ENCODE measurements around the gene PBX2. TPM values are rescaled to one million over a fixed set of nuclear protein-coding genes. Genes with fewer than 3 reads are reported as not detected.

Gene PBX2
- total RNA-seq, 4 donors from 2014 or later = 42.9 to 70.1 (median 61.0) TPM

DNA sequence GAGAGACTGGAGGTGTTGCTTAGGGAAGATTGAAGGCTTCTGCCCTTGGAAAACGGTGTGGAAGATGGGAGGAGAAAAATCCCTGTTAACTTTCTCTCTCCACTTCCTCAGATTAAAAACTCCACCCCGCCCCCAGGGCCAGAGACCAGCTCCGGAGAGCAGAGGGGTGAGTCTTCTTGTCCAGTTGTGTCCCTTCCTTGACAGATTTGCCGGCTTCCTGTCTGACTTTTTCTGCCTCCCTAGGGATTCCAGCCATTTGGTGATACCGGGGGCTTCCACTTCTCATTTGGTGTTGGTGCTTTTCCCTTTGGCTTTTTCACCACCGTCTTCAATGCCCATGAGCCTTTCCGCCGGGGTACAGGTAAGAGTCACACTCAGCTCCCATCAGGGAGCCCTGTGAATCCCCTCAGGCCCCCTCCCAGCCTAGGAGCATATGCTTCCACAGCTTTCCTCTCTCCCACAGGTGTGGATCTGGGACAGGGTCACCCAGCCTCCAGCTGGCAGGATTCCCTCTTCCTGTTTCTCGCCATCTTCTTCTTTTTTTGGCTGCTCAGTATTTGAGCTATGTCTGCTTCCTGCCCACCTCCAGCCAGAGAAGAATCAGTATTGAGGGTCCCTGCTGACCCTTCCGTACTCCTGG is 10.1 kb downstream of the PBX2 start:
- Histone ChIP-seq H3K36me3 (peaks cover 0 to 47% of the 10 kb centered on the region in 2 donors), H3K27me3 (no peaks in the 10 kb centered on the region), H3K4me3 (peak overlapping the region in 1 of 2 donors; percentile 62), H3K4me1 (peaks cover 0 to 75% (median 37%) of the 10 kb centered on the region in 3 donors), H3K27ac (peak overlapping the region in 3 of 4 donors; percentile 90 to 98 (median 97)), H3K9me3 (no peaks in the 10 kb centered on the region)
- TF ChIP-seq, protein P1, sequence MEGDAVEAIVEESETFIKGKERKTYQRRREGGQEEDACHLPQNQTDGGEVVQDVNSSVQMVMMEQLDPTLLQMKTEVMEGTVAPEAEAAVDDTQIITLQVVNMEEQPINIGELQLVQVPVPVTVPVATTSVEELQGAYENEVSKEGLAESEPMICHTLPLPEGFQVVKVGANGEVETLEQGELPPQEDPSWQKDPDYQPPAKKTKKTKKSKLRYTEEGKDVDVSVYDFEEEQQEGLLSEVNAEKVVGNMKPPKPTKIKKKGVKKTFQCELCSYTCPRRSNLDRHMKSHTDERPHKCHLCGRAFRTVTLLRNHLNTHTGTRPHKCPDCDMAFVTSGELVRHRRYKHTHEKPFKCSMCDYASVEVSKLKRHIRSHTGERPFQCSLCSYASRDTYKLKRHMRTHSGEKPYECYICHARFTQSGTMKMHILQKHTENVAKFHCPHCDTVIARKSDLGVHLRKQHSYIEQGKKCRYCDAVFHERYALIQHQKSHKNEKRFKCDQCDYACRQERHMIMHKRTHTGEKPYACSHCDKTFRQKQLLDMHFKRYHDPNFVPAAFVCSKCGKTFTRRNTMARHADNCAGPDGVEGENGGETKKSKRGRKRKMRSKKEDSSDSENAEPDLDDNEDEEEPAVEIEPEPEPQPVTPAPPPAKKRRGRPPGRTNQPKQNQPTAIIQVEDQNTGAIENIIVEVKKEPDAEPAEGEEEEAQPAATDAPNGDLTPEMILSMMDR (IDR thresholded peaks at IDR 0.05) = no peak
- whole genome bisulfite sequencing, 2 donors (ENCODE audit: low coverage in 1 of 2) = 67% methylated on average over 5 to 8 of the region's 10 CpGs
- no peak for ATAC-seq

DNA sequence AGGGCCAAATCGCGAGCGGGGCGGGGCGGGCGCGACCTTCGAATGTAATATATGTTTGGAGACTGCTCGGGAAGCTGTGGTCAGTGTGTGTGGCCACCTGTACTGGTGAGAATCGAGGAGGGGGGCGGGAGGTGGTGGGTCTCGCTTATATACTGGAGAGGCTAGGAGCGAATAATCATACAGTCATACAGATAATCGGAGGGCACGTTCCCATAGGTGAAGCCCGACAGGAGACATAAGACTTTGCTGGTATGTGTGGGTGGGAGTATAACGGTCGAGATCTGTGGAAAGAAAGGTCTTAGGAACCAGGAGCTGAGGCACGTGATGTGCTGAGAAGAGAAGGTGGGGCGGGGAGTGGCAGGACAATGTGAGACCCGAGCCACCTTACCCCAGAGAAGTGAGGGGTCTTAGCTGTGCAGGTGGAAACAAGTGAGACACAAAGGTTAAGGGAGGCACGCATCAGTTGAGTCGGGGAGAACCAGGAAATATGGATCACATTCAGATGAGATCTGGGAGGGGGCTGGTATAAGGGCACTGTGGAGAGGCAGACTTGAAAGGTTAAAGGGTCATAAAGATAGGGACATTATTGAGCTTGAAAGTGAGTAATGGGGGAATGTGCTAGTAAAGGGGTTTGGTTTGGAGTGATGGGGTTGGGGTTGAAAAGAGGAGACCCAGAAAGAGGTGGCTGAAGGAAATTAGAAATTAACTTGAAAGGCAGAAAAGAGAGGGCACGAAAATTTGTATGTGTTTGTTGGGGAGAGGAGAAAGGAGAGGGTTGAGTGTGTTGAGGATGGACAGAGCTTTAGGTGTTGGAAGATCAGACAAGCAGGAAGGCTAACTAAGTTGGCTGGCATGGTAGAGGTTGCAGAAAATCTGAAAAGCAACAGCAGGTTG is 11.2 kb downstream of the PBX2 start:
- 1 to 3% methylated on average over 15 to 24 of the region's 24 CpGs for WGBS, 2 donors (ENCODE audit: low coverage in 1 of 2)
- H3K27me3 ChIP-seq = no peaks in the 10 kb centered on the region

DNA sequence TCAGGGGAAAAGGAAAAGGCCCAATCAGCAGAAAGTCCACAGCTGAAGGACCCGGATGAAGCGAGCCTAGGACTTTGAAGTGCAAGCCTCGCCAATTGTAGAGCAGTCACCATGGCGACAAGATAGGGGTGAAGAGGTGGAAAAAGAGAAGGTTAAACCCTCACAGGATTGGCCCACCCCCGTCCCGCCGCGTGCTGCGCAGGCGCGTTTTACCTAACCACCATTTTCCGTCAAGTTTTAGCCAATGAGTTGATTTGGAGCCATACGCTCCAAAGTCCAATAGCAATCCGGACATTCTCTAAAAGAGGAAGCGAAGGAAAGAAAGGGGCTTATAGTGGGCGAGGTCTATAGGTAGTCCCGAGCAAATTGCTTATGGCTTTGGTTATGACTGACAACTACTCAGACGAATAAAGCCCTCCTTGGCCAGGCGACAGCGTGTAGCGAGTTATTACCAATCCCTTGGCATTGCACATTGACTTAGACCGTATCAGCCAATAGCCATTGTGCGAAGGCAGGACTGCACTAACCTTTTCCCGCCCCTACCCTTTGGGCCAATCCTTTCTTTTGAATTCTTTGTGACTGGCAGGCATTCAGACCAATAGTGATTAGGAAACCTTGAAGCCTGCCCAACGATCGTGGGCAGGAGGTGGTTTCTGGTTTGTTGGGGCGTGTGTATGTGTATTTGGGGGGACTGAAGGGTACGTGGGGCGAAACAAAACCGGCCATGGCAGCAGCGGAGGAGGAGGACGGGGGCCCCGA is 12.0 kb downstream of the PBX2 start, which contains the start of gene RNF5:
Gene RNF5, plus strand, starts transcription at position 618 of the 759 bp plus-strand sequence. Its CDS starts 107 bp downstream, at position 725.
- Histone ChIP-seq H3K4me3 (peak within 1 kb of the TSS; percentile 62 to 83), H3K36me3 (peaks cover 0 to 36% of the 10 kb centered on the region in 2 donors), H3K4me1 (peaks cover 0 to 81% (median 40%) of the 10 kb centered on the region in 3 donors), H3K27ac (peak within 1 kb of the TSS; percentile 89 to 98 (median 94)), H3K27me3 (no peaks in the 10 kb centered on the region), H3K9me3 (no peaks in the 10 kb centered on the region)
- TF ChIP-seq POLR2AphosphoS5 (IDR thresholded peaks at IDR 0.05) (peak; percentile 73), POLR2A (IDR thresholded peaks at IDR 0.05) (no peak)
- 0 to 1% methylated on average over 12 to 22 of the region's 33 CpGs for WGBS, 2 donors (ENCODE audit: low coverage in 1 of 2)
- ATAC-seq = peak; percentile 87

More for the DNA sequence above, 11.2 kb downstream of the PBX2 start:
- peak overlapping the region; percentile 89 to 98 (median 94) for H3K27ac ChIP-seq
- H3K4me1 ChIP-seq = peaks cover 0 to 75% (median 40%) of the 10 kb centered on the region in 3 donors
- peaks cover 0 to 44% of the 10 kb centered on the region in 2 donors for H3K36me3 ChIP-seq
- TF ChIP-seq EP300 (IDR thresholded peaks at IDR 0.05) = no peak
- no peak for TF ChIP-seq POLR2AphosphoS5 (IDR thresholded peaks at IDR 0.05)
- TF ChIP-seq, protein P1 (IDR thresholded peaks at IDR 0.05) = no peak
- TF ChIP-seq POLR2A (IDR thresholded peaks at IDR 0.05) = no peak
- peak overlapping the region; percentile 62 to 83 for H3K4me3 ChIP-seq
- H3K9me3 ChIP-seq = no peaks in the 10 kb centered on the region
- ATAC-seq = no peak

DNA sequence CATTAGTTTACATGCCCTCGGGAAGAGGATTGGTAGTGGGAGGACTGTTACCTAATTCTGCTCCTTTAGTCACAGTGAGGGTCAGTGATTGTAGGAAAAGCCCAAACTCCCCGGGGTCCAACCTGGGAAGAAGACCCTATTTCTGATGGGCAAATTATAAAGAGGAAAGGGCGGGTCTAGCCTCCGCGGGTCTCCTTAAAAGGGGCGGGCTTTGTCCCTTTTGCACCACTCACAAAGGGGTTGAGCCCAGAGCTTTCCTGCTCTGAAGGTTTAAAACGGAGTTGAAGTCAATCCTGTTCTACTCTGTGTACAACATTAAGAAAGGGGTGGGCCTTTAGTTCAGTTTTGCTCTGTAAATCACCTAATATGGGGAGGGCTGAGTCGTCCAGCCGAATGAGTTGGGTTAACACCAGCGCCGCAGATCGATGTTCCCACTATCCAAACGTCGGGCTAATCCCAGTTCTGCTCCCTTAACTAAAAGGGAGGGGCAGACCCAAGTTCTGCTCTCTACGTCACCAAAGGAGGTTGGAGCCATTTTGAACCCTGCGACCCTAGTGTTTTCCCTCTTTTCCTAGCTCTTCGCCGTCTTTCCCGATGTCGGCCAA is 12.7 kb downstream of the PBX2 start:
- peak; percentile 8 for ATAC-seq
- Histone ChIP-seq H3K27ac (peak overlapping the region; percentile 89 to 98 (median 94)), H3K36me3 (peaks cover 0 to 29% of the 10 kb centered on the region in 2 donors), H3K27me3 (no peaks in the 10 kb centered on the region), H3K4me1 (peaks cover 0 to 82% (median 37%) of the 10 kb centered on the region in 3 donors), H3K9me3 (no peaks in the 10 kb centered on the region), H3K4me3 (peak overlapping the region; percentile 62 to 83)
- WGBS, 2 donors (ENCODE audit: low coverage in 1 of 2) = 0% methylated on average over 11 to 13 of the region's 20 CpGs
- peak; percentile 43 for TF ChIP-seq POLR2AphosphoS5 (IDR thresholded peaks at IDR 0.05)
- no peak for TF ChIP-seq EP300 (IDR thresholded peaks at IDR 0.05)
- TF ChIP-seq POLR2A (IDR thresholded peaks at IDR 0.05) = peak; percentile 28 to 52

DNA sequence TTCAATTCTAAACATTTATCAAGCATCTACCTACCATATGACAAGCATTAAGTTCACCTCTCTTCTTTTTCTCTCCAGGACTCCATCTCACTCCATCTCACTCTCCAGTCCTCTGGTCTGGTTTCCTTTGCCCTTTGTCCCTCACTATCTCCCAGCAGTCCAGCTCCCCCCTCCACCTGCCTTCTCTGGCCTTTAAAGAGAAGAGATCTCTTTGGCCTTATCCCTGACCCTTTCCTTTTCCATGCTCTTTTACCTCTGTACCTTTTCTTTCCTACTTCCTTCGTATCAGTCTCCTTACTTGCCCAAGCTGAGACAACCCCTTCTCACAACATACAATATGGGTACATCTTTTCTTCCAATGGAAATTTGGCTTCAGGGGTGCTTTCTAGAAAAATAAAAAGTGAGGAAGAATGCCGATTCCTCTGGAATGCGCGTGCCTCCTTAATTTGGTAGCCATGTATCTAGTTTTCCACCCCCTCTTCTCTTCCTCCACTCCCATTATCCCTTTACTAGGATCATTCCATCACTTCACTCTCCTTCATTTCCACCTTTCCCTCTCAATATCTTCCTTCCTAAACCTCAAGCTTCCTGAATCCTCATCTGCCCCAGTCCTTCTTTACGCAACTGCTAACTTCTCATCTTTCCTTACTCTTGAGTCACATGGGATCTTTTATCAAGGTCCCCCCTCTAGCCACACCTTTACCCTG is 13.4 kb downstream of the PBX2 start:
- Histone ChIP-seq H3K27ac (peak overlapping the region; percentile 89 to 98 (median 94)), H3K4me1 (peaks cover 0 to 77% (median 32%) of the 10 kb centered on the region in 3 donors), H3K4me3 (peak overlapping the region; percentile 62 to 83), H3K36me3 (peaks cover 0 to 22% of the 10 kb centered on the region in 2 donors), H3K27me3 (no peaks in the 10 kb centered on the region), H3K9me3 (no peaks in the 10 kb centered on the region)
- no peak for ATAC-seq
- WGBS, 2 donors (ENCODE audit: low coverage in 1 of 2) = 4 to 5% methylated on average over 5 of the region's 5 CpGs
- TF ChIP-seq POLR2AphosphoS5 (IDR thresholded peaks at IDR 0.05) (no peak), EP300 (IDR thresholded peaks at IDR 0.05) (no peak)
- TF ChIP-seq, protein P1 (IDR thresholded peaks at IDR 0.05) = no peak
